Activated CD4-positive, alpha-beta T cell treated with anti-CD3 and anti-CD28 coated beads, Interleukin-2, Interleukin-4, amounts not matched to agents 100 ng/mL and 50 ng/mL, durations not matched to agents 16 hours and 8 hours (primary cell): ENCODE data around the gene CCL2.
"Not testable (repeated sequence)": the region's sequence is repeated elsewhere in the genome, so short reads cannot be mapped to it uniquely, and the experiment has no call there.

Source experiments
- DNase-seq: peaks from one replicate; pipeline ENCODE4 v3.0.0-alpha.2; 2020; ENCODE audit warnings: low spot score

Gene CCL2

DNA sequence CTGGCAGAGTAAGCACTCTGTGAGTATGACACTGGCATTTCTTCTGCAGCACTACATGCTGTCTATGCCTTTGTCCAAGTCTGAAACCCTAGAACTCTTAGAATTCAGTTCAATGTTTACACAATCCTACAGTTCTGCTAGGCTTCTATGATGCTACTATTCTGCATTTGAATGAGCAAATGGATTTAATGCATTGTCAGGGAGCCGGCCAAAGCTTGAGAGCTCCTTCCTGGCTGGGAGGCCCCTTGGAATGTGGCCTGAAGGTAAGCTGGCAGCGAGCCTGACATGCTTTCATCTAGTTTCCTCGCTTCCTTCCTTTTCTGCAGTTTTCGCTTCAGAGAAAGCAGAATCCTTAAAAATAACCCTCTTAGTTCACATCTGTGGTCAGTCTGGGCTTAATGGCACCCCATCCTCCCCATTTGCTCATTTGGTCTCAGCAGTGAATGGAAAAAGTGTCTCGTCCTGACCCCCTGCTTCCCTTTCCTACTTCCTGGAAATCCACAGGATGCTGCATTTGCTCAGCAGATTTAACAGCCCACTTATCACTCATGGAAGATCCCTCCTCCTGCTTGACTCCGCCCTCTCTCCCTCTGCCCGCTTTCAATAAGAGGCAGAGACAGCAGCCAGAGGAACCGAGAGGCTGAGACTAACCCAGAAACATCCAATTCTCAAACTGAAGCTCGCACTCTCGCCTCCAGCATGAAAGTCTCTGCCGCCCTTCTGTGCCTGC, at the start of gene CCL2:
TSS of gene CCL2 (plus strand) at position 635 of the 730 bp plus-strand sequence. CDS start at position 700, 65 bp downstream.
- DNase-seq: no peak

DNA sequence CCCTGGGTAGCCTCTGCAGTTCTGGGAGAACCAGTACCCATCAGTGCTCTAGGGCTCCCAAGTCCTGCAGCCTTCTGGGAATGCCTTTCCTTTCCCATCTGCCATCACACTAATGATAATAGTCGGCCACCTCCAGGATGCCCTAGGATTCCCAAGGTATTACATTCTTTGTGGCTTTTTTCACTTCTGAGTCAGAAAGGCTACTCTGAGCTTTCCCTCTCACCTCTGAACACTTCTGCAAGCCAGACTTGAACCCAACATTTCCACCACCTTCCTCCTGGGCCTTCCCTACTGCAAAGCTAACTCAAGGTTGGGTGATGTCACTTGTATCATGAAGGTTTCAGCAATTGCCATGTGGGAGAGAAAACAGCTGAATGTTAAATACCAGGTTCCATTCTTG, 49.7 kb upstream of the CCL2 start:
- no peak for DNase-seq

DNA sequence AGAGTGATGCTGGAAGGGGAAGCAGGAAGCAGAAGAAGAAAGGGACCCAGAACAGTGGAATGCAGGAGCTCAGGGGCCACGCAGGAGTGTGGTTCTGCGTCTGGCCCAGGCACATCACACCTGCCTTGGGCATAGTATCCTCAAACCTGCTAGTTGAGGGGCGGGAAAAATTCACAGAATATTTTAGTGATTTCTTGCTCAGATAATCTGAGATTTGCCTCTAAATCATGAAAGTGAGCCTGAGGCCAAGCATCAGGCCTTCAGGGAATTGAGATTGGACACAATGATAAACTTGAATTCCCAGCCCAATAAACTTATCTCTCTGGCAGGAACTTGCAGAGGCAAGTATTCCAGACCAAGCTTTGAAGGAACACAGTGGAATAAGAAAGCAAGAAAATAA, 48.5 kb upstream of the CCL2 start:
- no peak for DNase-seq

DNA sequence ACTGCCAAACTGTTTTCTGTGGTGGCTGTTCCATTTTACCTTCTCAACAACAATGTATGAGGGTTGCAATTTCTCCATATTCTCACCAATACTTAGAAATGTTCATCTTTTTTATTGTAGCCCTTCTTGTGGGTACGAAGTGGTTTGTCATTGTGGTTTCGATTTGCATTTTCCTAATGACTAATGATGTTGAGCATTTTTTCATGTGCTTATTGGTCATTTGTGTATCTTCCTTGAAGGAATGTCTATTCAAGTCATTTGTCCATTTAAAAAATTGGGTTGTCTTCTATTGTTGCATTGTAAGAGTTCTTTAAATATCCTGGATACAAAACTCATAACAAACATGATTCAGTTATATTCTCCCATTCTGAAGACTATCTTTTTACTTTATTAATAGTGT, 47.5 kb upstream of the CCL2 start:
- DNase-seq: peak; percentile 27

DNA sequence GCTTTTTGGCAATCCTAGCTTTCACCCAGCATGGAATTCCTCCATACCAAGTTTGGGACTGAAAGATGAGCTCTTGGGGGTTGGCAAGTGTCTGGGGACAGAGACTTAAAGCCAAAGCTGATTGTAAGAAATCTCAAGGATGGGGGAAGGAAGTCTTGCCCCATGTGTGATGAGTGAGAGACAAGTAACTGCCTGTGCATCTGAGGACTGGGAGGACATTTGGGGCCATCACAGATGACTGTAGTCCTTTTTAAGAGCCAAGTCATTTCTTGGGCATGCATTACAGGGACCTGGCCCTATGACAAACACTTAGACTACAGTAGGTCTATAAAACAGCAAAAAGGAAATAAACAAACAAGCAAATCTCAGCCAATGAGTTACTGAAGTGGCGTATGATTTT, 36.3 kb upstream of the CCL2 start:
- no peak for DNase-seq

DNA sequence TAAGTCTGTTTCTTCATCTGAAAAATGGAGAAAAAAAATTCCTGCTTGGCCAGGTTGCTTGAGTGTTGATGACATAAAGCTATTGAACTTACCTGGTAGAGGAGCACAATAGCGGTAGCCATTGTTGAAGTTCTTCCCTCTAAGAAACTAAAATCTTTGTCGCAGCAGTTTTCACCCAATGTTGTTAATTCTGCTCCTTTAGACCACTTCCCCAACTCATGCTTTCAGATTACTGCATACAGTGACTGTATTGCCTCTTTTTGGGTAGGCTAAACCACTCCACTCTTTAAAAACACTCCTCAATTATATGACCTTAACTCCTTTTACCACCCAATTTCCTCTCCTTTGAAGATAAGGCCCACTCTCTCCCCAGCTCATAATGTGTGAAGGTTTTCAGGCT, 35.7 kb upstream of the CCL2 start:
- DNase-seq: no peak

DNA sequence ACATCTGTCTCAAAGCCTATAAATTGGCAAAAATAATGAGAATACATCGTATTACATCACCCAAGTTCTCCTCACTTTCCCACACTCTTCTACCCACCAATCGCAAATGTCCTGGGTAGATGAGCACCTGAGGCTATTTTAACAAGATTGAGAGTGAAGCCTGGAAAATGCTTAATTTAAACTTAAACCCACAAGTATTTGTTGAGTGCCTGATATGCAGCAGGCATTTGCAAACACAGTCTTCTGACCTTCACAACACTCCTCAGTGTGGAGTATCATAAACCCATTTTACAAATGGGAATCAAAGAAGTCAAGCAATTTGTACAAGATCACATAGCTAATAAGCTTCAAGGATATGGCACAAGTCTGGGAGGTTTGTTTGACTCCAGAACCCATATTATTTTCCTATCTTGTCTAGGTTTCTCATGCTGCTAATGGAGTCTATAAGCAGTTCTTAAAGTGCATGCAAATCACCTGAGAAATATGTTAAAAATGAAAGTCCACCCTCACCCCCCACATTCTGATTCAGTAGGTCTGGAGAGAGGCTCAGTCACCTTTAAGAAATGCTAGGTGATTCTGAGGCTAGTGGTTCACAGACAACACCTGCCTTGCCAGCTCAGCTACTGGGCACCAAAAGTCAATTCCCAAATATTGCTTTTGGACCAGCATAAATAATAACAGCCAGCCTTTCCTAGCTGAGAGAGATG, 34.9 kb upstream of the CCL2 start:
- no peak for DNase-seq

DNA sequence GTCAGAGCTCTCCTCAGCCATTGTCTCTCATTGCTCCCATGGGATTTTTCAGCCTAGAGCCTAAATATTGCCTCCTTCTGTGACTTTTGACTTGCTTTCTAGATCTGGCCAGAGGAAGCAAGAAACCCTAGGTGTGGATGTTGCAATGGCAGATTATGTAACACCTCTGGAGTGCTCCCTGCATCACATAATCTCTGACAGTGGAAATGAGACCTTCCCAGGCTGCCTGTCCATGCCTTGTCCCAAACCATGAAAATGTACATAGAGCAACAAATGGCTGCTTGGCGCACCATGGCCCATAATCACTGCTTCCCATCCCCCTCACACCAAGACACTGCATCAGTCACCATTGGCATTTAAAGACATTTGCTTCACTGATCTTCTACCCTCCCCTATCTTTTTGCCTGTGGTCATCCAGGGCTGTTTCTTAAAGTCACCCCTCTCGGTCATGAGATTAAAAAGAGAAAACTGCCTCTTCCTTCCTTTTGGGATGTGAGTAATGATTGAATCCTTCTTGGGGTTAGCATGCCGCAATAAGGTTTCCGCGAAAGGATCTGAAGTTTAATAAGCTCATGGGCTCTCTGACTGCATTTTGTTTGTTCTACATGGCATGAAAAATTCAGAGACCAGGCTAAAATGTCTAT, 34.2 kb upstream of the CCL2 start:
- no peak for DNase-seq

DNA sequence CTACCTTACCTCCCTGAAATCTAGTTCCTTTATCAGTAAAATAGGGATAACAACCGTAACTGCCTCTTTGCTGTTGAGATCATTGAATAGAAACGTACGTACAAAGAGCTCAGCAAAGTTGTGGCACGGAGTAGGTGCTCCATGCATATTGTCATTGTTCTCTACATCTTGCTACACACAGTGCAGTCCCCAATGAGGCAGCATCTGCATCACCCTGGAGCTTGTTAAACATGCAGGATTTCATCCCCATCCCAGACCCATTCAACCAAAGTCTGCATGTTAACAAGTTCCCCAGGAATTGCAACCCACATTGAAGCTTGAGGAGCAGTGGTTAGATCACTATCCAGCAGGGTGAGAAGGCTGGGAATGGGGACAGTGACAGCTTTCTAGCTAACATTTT, 33.7 kb upstream of the CCL2 start:
- DNase-seq: no peak

DNA sequence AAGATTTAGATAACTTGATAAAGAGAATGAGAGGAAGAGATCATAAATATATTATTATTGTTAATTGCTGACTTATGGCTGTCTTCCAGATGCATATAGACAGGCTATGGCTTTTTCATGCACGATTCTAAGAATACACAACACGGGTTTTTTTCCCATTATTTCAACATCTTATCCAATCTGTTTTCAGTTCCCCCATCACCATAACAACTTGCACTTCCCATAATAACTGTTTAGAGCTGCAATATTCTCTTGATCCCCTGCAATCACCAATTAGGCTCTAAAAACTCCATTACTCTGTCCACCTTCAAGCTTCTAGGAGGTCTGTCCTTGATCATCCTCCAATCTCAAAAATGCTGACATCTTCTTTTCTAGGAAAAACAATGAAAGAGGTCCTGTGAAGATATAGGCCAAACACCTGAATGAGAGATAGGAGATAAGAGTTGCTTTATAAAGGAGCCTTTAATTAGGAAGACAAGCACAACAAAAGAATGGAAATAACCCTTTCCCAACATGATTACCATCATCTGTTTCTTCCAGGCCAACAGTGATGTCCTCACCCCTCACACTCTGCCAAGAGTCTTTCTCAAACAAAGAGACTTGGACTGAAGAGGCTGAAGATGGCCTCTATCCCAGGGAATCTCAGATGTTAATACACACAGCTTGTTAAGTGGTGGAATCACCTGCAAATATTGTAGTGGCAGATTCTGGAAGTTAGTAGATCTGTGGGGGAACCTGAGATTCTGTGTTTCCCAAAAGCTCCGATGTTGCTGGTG, 32.2 kb upstream of the CCL2 start:
- no peak for DNase-seq

DNA sequence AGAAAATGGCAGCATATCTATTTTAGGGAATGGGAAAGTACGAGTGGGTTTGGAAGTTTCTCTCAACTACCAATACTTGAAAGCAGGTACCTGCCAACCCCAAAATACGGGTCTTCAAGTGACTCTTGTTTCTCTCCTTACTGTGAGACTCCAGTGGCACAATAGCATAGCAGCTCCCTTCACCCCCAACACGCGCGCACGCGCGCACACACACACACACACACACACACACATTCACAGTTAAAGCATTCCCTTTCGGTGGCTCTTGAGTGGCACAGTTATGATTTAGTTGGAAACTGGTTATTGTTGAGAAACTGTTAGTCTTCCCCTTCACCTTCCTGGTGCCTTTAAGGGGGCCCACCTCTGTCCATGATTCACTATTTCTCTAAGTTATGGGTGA, 30.0 kb upstream of the CCL2 start:
- DNase-seq: no peak

DNA sequence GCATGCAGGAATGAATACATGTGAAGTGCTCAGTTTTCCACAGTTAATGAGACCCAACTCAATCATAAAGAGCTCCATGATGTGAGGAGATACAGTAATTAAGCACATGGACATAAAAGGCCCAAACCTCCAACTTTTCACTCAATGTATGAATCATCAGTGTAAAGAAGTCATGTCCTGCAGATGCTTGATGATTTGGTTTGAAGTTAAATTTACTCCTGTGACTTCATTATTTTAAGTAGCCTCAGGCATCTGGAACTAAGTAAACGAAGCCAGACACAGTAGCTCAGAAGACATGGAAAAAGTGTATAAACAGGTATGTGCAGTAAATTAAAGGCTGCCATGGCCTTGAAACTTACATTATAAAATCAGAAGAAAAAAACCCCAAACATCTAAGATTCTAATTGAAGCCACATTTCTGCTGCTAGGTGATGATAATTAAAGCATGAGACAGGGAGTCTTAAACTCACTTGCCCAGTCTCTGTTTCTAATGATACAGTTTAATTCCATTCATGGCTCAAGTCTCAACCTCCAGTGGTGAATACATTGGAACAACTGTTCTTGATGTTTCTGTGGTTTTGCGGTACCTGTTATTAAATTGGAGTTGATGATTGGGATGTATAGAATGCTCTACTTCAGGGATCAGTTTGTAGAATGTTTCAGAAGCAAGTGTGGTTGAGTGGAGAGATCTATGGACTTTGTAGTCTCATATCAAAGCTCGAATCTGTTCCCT, 28.9 kb upstream of the CCL2 start:
- no peak for DNase-seq

DNA sequence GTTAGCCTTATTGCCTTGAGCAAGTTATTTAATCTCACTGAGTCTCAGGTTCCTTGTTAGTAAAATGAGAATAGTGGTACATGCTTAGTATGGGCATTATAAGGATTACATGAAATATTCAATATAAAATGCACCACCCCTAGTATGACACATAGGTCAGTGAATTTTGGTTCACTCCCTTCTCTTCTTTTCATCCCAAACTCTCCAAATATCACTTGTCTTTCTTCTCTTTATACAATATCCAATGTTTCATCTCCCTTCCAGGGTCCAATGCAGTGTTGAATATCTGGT, 28.4 kb upstream of the CCL2 start:
- no peak for DNase-seq

DNA sequence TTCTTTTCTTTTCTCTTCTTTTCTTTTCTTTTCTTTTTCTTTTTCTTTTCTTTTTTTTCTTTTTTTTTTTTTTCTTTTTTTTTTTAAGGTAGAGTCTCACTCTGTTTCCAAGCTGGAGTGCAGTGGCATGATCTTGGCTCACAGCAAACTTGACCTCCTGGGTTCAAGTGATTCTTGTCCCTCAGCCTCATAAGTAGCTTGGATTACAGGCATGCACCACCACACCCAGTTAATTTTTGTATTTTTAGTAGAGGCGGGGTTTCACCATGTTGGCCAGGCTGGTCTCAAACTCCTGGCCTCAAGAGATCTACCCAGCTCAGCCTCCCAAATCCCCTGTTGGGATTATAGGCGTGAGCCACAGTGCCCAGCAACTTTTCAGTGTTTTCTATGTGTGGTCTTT, 27.8 kb upstream of the CCL2 start:
- not testable (repeated sequence) for DNase-seq

DNA sequence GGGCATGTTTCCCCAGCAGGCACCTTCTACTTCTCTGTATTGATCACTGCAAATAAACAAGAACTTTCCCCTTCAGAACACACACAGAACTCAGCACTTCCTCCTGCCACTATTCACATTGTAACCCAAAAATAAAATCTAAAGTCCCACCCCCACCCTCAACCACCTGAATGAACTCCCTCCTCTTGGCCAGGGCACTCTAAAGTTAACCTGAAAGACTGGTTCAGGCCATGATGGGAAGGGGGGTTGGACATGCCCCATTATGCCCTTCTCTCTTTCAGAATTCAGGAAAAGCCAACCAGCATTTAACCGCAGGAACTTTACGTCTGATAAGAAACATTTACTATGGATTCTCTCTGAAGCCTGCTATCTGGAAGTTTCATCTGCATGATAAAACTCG, 27.4 kb upstream of the CCL2 start:
- no peak for DNase-seq

DNA sequence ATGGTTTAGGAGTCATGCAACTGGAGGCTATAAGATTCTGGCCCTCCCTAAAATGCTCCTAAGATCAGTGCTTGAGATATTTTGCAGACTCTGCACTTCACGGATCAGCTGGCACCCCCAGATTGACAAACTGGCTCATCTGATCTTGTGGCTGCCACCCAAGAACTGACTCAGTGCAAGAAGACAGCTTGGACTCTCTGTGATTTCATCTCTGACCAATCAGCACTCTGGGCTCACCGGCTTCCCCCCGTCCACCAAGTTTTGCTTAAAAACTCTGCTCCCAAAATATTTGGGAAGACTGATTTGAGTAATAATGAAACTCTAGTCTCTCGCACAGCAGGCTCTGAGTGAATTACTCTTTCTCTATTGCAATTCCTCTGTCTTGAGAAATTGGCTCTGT, 26.3 kb upstream of the CCL2 start:
- DNase-seq: no peak

DNA sequence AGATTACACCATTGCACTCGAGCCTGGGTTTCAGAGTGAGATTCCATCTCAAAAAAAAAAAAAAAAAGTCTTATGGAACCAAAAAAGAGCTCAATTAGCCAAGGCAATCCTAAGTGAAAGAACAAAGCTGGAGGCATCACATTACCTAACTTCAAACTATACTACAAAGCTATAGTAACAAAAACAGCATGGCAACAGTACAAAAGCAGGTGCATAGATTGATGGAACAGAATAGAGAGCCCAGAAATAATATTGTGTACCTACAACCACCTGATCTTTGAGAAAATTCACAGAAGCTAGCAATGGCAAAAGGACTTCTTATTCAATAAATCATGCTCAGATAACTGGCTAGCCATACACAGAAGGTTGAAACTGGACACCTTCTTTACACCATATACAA, 24.7 kb upstream of the CCL2 start:
- DNase-seq: no peak

DNA sequence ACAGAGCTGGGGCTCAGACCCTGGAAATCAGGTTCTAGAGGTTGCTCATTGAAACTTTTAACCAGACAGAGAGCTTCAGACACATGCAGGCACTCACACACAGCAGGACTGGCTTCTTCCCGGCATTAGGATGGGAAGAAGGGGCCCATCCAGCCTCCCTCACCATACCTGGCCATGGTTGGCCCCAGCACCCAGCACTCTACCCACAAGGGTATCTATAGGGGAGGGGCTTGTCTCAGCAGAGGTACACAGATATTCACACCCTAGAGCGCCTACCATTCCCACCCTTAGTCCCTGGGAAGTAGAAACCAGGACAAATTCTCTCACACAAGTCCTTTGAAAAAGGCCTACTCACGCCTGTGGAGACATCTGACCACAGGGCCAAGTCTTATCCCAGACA, 20.5 kb upstream of the CCL2 start:
- no peak for DNase-seq

DNA sequence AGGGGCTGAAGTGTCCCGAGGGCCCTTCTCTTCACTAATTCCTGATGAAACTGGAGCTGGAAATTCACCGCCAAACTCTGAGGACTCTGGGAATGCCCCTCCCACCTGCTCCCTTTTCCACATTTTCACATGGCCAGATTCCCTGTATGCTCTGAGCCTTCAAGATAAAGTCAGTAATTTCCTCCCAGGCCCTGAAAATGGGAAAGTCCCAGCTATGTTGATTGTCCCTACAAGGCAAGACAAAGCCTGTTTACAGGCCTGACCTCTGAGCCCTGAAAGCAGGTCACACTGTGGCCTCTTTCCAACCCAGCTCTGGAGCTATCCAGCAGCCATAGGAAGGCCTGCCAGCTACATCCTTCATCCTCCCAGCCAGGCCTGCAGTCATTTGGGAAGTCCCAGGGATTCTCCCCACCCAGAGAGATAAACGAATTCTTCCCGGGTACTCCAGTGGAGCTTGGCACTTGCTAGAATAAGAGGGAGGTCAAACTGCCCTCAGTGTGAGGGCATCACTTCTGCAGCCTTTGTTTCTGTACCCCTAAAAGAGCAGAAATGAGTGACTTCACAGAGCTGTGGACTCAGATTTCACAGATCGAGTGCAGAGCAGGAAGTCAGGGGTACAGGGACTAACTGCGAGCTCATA, 19.6 kb upstream of the CCL2 start:
- DNase-seq: no peak

DNA sequence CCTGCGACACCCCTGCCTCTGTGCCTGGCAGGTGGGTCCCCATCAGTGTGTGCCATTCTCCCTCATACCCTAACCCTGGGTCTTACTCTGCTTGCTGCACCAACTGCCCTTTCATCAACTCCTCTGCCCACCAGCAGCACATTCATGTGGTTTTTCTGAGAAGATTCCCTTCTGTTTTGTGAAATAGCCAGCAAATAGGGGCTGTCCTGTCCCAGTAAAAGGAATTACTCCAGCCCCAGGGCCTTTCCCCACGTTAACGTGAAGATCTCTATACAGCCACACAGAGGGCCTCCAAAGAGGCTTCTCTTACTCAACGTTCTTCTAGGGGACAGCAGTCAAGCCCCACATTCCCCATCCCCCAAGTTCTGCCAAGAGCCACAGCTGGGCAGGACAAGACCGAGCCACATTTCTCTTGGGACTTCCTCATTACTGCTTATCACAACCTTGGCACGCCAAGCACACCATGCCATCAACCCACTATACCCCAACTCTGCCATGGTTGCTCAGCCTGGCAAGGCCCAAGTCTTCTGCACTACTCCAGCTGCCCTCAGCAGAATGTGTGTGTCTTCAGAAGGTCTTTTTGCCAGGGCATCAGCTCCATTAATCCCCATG, 18.7 kb upstream of the CCL2 start:
- DNase-seq: no peak

DNA sequence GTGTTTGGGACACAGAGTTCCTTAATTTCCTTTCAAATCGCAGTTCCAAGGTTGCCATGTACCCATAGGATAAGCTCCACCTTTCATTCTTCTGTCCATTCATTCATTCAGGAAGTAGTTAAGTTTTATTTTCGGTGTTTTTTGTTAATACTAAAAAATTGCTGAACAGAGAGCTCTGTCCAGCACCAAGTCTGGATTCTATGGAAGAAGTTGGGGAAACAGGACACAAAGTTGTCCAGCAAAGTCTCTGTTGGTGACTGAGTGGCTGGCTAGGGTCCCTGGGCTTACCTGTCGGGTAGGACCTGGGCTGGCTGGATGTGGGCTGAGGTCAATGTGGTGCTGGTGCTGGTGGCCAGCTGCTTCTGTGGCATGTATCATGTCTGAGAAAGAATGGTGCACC, 17.6 kb upstream of the CCL2 start:
- DNase-seq: no peak
